IMR-90 (cell line): Measurements from ENCODE around the gene ATP6V1A. TPM values are rescaled to one million over a fixed set of nuclear protein-coding genes. Genes with fewer than 3 reads are reported as not detected.

Experiments
- ATAC-seq: fragments of 200-7000 bp; cut with Tn5 transposase; 2 replicates; pipeline ENCODE4 v1.9.1; 2020; ENCODE audit warnings: low read depth, mild to moderate bottlenecking, moderate library complexity
- BruUV-seq: library from RNA; stranded (reverse); fragments of 400-500 nt; replicated peaks from 2 replicates; lab custom pipeline; 2021; lab: Mats Ljungman, UMichigan
- CTCF ChIA-PET: fragments of 300-600 bp; formaldehyde crosslinking; extraction: SDS; loops from one replicate; lab custom pipeline; 2021; ENCODE audit warnings: antibody characterized with exemption; lab: Yijun Ruan, JAX
- POLR2A ChIA-PET: fragments of 300-600 bp; sonication (Branson Sonifier 250); formaldehyde crosslinking; loops from one replicate; lab custom pipeline; 2022; ENCODE audit warnings: antibody characterized with exemption; ENCODE audit not compliant: unreplicated experiment; lab: Charles Lee
- DNase-seq: peaks from one replicate; pipeline ENCODE4 v3.0.0; 2013
- H2AFZ ChIP-seq: replicated peaks from 2 replicates; pipeline ENCODE3; 2013; ENCODE audit warnings: low read length, mild to moderate bottlenecking; ENCODE audit not compliant: poor library complexity
- H2AK5ac ChIP-seq: 2 replicates; pipeline ENCODE4 v1.6.1; 2013; ENCODE audit warnings: low read depth, low read length, inconsistent platforms
- H2AK9ac ChIP-seq: replicated peaks from 2 replicates; pipeline ENCODE3; 2013; ENCODE audit warnings: mild to moderate bottlenecking, low read depth, low read length, moderate library complexity; ENCODE audit not compliant: poor library complexity
- H2BK120ac ChIP-seq: 2 replicates; pipeline ENCODE4 v1.6.1; 2013; ENCODE audit warnings: low read depth, low read length, inconsistent platforms
- H2BK15ac ChIP-seq: 3 replicates; pipeline ENCODE4 v1.6.1; 2013; ENCODE audit warnings: low read depth, low read length, inconsistent platforms
- H2BK20ac ChIP-seq: 2 replicates; pipeline ENCODE4 v1.6.1; 2013; ENCODE audit warnings: low read depth, mild to moderate bottlenecking, inconsistent platforms, low read length, moderate library complexity
- H2BK5ac ChIP-seq: 2 replicates; pipeline ENCODE4 v1.6.1; 2013; ENCODE audit warnings: mild to moderate bottlenecking, low read depth, low read length, inconsistent platforms; ENCODE audit not compliant: poor library complexity, severe bottlenecking
- H3K14ac ChIP-seq: replicated peaks from 2 replicates; pipeline ENCODE4 v1.6.1; 2013; ENCODE audit warnings: low read depth, low read length, inconsistent platforms
- H3K18ac ChIP-seq: 2 replicates; pipeline ENCODE4 v1.6.1; 2013; ENCODE audit warnings: low read depth, low read length, control low read depth
- H3K23ac ChIP-seq: 2 replicates; pipeline ENCODE4 v1.6.1; 2013; ENCODE audit warnings: low read depth, low read length, inconsistent platforms
- H3K27ac ChIP-seq: 2 replicates; pipeline ENCODE4 v1.5.1; 2013; ENCODE audit warnings: mild to moderate bottlenecking, control low read depth, low read length; ENCODE audit not compliant: insufficient read depth
- H3K27me3 ChIP-seq: 2 replicates; pipeline ENCODE4 v1.6.1; 2013; ENCODE audit warnings: low read length; ENCODE audit not compliant: control insufficient read depth, insufficient read depth
- H3K36me3 ChIP-seq: 2 replicates; pipeline ENCODE4 v1.6.1; 2013; ENCODE audit warnings: low read length, mixed read lengths; ENCODE audit not compliant: control insufficient read depth, insufficient read depth
- H3K4ac ChIP-seq: 2 replicates; pipeline ENCODE4 v1.6.1; 2013; ENCODE audit warnings: low read depth, low read length, inconsistent platforms
- H3K4me1 ChIP-seq: 2 replicates; pipeline ENCODE4 v1.6.1; 2013; ENCODE audit warnings: low read length, mixed read lengths; ENCODE audit not compliant: control insufficient read depth, insufficient read depth
- H3K4me2 ChIP-seq: 2 replicates; pipeline ENCODE4 v1.6.1; 2013; ENCODE audit warnings: low read depth, mild to moderate bottlenecking, control low read depth, low read length, moderate library complexity
- H3K4me3 ChIP-seq: 2 replicates; pipeline ENCODE4 v1.5.1; 2013; ENCODE audit warnings: low read depth, mild to moderate bottlenecking, control low read depth, low read length, moderate library complexity; ENCODE audit not compliant: insufficient read depth
- H3K56ac ChIP-seq: 2 replicates; pipeline ENCODE4 v1.6.1; 2013; ENCODE audit warnings: low read length, inconsistent platforms; ENCODE audit not compliant: insufficient read depth; ENCODE audit errors: extremely low read depth
- H3K79me1 ChIP-seq, 2 experiments: 2 replicates each; pipeline ENCODE4 v1.6.1; 2013; ENCODE audit warnings: low read length in 2 of 2, inconsistent platforms in 1 of 2, low read depth in 1 of 2
- H3K9ac ChIP-seq: 2 replicates; pipeline ENCODE4 v1.6.1; 2013; ENCODE audit warnings: low read depth, low read length, control low read depth
- H3K9me1 ChIP-seq: 2 replicates; pipeline ENCODE4 v1.6.1; 2013; ENCODE audit warnings: low read length, inconsistent platforms; ENCODE audit not compliant: insufficient read depth
- H3K9me3 ChIP-seq: 2 replicates; pipeline ENCODE4 v1.6.1; 2013; ENCODE audit warnings: low read length; ENCODE audit not compliant: control insufficient read depth, insufficient read depth
- H4K20me1 ChIP-seq: 2 replicates; pipeline ENCODE4 v1.6.1; 2013; ENCODE audit warnings: low read length, inconsistent platforms; ENCODE audit not compliant: insufficient read depth
- H4K5ac ChIP-seq: 2 replicates; pipeline ENCODE4 v1.6.1; 2013; ENCODE audit warnings: mild to moderate bottlenecking, low read depth, low read length, control low read depth
- H4K8ac ChIP-seq, 2 experiments: 2 replicates each; pipeline ENCODE4 v1.6.1; 2013; ENCODE audit warnings: low read depth in 2 of 2, low read length in 2 of 2, control low read depth in 1 of 2, inconsistent platforms in 1 of 2
- H4K91ac ChIP-seq: 2 replicates; pipeline ENCODE4 v1.6.1; 2013; ENCODE audit warnings: low read depth, low read length, inconsistent platforms; ENCODE audit not compliant: insufficient read depth
- BHLHE40 ChIP-seq: fragments of 150-350 bp; IDR thresholded peaks from 2 replicates; pipeline ENCODE4 v1.6.1; 2016; ENCODE audit warnings: mild to moderate bottlenecking, low read depth, low read length
- CEBPB ChIP-seq: IDR thresholded peaks from 2 replicates; pipeline ENCODE4 v1.6.1; 2012; ENCODE audit warnings: low read depth, low read length, improper control_type of control experiment
- CHD1 ChIP-seq: IDR thresholded peaks from 2 replicates; pipeline ENCODE4 v1.6.1; 2012; ENCODE audit warnings: low read depth, low read length, improper control_type of control experiment
- FOS ChIP-seq: fragments of 150-350 bp; IDR thresholded peaks from 2 replicates; pipeline ENCODE4 v1.6.1; 2016; ENCODE audit warnings: low read depth, low read length
- MAFK ChIP-seq: IDR thresholded peaks from 2 replicates; pipeline ENCODE4 v1.6.1; 2012; ENCODE audit warnings: low read depth, low read length, improper control_type of control experiment
- MAZ ChIP-seq: IDR thresholded peaks from 2 replicates; pipeline ENCODE4 v1.6.1; 2012; ENCODE audit warnings: low read depth, mild to moderate bottlenecking, low read length, improper control_type of control experiment, moderate library complexity, borderline replicate concordance
- POLR2A ChIP-seq: IDR thresholded peaks from 2 replicates; pipeline ENCODE4 v1.6.1; 2012; ENCODE audit warnings: mild to moderate bottlenecking, low read depth, low read length
- RAD21 ChIP-seq: IDR thresholded peaks from 2 replicates; pipeline ENCODE4 v1.6.1; 2012; ENCODE audit warnings: low read length, improper control_type of control experiment
- RCOR1 ChIP-seq: IDR thresholded peaks from 2 replicates; pipeline ENCODE4 v1.6.1; 2012; ENCODE audit warnings: mild to moderate bottlenecking, low read length, improper control_type of control experiment; ENCODE audit not compliant: insufficient replicate concordance
- RFX5 ChIP-seq: IDR thresholded peaks from 2 replicates; pipeline ENCODE4 v1.8.0; 2012; ENCODE audit warnings: low read depth, mild to moderate bottlenecking, low read length, moderate library complexity
- SMC3 ChIP-seq: fragments of 150-350 bp; IDR thresholded peaks from 2 replicates; pipeline ENCODE4 v1.6.1; 2016; ENCODE audit warnings: low read depth, mild to moderate bottlenecking, antibody characterized with exemption, low read length, moderate library complexity
- WGBS, 2 experiments: methylation state at CpG; one replicate each; pipeline versions ENCODE4 v1.1.5 to v1.1.7; 2013; ENCODE audit warnings: missing lambda C conversion rate in 2 of 2; ENCODE audit not compliant: insufficient read length in 1 of 2; ENCODE audit errors: extremely low coverage in 2 of 2; 5-methylcytosine and 5-hydroxymethylcytosine counted together
- dilution Hi-C: fragments of 300-500 bp; cut with HindIII; formaldehyde crosslinking; loops from one replicate; pipeline ENCODE4 v1.14.3; 2018; ENCODE audit warnings: low sequenced_read_pairs; ENCODE audit not compliant: unreplicated experiment
- in situ Hi-C: fragments of 300-500 bp; cut with MboI; formaldehyde crosslinking; loops from 3 replicates; pipeline ENCODE4 v1.14.3; 2019; ENCODE audit warnings: low sequenced_read_pairs, inconsistent platforms, mixed read lengths
- intact Hi-C: fragments of 100-400 bp; cut with micrococcal nuclease; formaldehyde crosslinking; loops from 2 replicates; pipeline ENCODE4 v1.10.0; 2022
- polyA plus RNA-seq, 3 experiments: library from polyadenylated mRNA; depleted of rRNA; stranded (reverse); fragments of >200 nt; gene quantifications; 2 replicates each; pipeline ENCODE4 v1.2.3, GENCODE V29; 2012; ENCODE audit warnings: low replicate concordance in 1 of 3
- total RNA-seq: library from RNA; depleted of rRNA; stranded (reverse); fragments of >200 nt; gene quantifications from 2 replicates; pipeline ENCODE4 v1.2.3, GENCODE V29; 2012
- TF ChIP-seq, protein P1 (sequence below): conservative IDR thresholded peaks from 2 replicates; pipeline ENCODE4 v1.5.1; 2012; ENCODE audit warnings: mild to moderate bottlenecking, low read depth, low read length, improper control_type of control experiment
- TF ChIP-seq, protein P2 (sequence below): fragments of 150-350 bp; IDR thresholded peaks from 2 replicates; pipeline ENCODE4 v1.6.1; 2016; ENCODE audit warnings: low read depth, mild to moderate bottlenecking, low read length, moderate library complexity, borderline replicate concordance

The ATP6V1A gene
- total and polyA plus RNA-seq, 2 of the 4 experiments (the other 2 are of a cell fraction) = 15.1 to 98.0 TPM

DNA sequence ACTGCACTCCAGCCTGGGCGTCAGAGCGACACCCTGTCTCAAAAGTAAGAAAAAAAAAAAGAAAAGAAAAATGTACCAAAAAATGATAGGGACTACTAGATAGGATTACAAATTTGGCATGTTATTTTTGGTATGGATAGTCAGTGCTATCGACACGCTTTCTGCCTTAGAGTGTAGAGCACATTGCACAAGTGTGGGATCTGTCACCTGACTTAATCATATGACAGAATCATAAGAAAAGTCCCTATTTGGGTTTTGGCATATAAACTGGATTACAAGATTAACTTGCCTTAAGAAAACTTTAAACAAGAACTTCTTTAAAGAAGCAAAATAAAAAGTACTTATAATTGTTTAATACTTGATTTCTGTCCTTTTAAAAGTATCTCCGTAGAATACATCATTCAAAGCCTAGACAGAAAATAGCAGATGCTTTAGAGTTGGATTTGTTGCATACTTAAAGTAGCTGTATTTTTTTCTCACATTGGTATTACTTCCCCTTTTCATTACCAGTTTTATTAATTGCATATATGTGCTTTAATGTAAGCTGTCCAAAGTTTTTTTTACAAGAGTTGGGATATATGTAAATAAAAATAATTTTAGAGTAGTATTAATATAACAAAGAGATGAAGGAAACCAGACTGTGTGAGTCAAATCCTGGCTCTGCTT, 7.8 kb downstream of the ATP6V1A start:
- ATAC-seq (no peak), DNase-seq (no peak)
- Histone ChIP-seq H3K9me3 (no peaks in the 10 kb centered on the region; the same call in 1 of the 2 replicates), H3K14ac (no peak overlapping the region), H4K8ac (no peak overlapping the region), H3K18ac (no peak overlapping the region), H3K4me3 (no peak overlapping the region), H3K4ac (no peak overlapping the region), H2AK5ac (no peak overlapping the region), H4K5ac (no peak overlapping the region), H3K9me1 (no peaks in the 10 kb centered on the region), H2BK15ac (no peak overlapping the region), H3K23ac (no peak overlapping the region), H3K4me2 (no peak overlapping the region), H3K27me3 (no peaks in the 10 kb centered on the region), H4K91ac (no peak overlapping the region), H2AFZ (no peak overlapping the region), H3K56ac (no peak overlapping the region), H2BK120ac (no peak overlapping the region), H2BK20ac (no peak overlapping the region), H2AK9ac (no peak overlapping the region), H4K20me1 (peaks cover 3% of the 10 kb centered on the region; the same call in 1 of the 2 replicates), H3K4me1 (no peaks in the 10 kb centered on the region), H3K9ac (no peak overlapping the region), H3K36me3 (no peaks in the 10 kb centered on the region), H3K79me1 (peaks cover 12 to 39% of the 10 kb centered on the region in 2 experiments), H3K27ac (no peak overlapping the region), H2BK5ac (no peak overlapping the region)
- in situ Hi-C loops (no loop called here), intact Hi-C loops (no loop called here), dilution Hi-C loops (no loop called here)
- POLR2A ChIA-PET = no interaction called here
- TF ChIP-seq FOS (no peak), POLR2A (no peak), RAD21 (no peak), BHLHE40 (no peak), CHD1 (no peak), SMC3 (no peak), RCOR1 (no peak), MAFK (no peak), RFX5 (no peak), CEBPB (no peak), MAZ (no peak)
- TF ChIP-seq, protein P1, sequence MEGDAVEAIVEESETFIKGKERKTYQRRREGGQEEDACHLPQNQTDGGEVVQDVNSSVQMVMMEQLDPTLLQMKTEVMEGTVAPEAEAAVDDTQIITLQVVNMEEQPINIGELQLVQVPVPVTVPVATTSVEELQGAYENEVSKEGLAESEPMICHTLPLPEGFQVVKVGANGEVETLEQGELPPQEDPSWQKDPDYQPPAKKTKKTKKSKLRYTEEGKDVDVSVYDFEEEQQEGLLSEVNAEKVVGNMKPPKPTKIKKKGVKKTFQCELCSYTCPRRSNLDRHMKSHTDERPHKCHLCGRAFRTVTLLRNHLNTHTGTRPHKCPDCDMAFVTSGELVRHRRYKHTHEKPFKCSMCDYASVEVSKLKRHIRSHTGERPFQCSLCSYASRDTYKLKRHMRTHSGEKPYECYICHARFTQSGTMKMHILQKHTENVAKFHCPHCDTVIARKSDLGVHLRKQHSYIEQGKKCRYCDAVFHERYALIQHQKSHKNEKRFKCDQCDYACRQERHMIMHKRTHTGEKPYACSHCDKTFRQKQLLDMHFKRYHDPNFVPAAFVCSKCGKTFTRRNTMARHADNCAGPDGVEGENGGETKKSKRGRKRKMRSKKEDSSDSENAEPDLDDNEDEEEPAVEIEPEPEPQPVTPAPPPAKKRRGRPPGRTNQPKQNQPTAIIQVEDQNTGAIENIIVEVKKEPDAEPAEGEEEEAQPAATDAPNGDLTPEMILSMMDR = no peak
- TF ChIP-seq, protein P2, sequence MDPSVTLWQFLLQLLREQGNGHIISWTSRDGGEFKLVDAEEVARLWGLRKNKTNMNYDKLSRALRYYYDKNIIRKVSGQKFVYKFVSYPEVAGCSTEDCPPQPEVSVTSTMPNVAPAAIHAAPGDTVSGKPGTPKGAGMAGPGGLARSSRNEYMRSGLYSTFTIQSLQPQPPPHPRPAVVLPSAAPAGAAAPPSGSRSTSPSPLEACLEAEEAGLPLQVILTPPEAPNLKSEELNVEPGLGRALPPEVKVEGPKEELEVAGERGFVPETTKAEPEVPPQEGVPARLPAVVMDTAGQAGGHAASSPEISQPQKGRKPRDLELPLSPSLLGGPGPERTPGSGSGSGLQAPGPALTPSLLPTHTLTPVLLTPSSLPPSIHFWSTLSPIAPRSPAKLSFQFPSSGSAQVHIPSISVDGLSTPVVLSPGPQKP = no peak
- 100% methylated on average over 1 of the region's 5 CpGs; no CpG with 5 or more reads in 1 of the 2 experiments for WGBS, 2 experiments
- no TSS peak for BruUV-seq
- CTCF ChIA-PET = no interaction called here
